Duodenal mucosa (tissue), 2 donors: ENCODE results near the gene MEI1.
A peak's percentile ranks its signal among the peaks of the same experiment; 100 is the strongest.

Experiments used
- H3K27ac ChIP-seq: one replicate; pipeline ENCODE4 v1.7.0; 2013; ENCODE audit warnings: low read depth, low read length
- H3K27me3 ChIP-seq, 2 donors: one replicate each; pipeline ENCODE4 v1.7.0; 2013; ENCODE audit warnings: low read length in 2 of 2, control low read depth in 1 of 2; ENCODE audit not compliant: insufficient read depth in 2 of 2, control insufficient read depth in 1 of 2
- H3K36me3 ChIP-seq, 2 donors: one replicate each; pipeline ENCODE4 v1.7.0; 2013; ENCODE audit warnings: low read length in 2 of 2, control low read depth in 1 of 2; ENCODE audit not compliant: insufficient read depth in 2 of 2, control insufficient read depth in 1 of 2
- H3K4me1 ChIP-seq, 2 donors: one replicate each; pipeline ENCODE4 v1.7.0; 2013; ENCODE audit warnings: low read length in 2 of 2, control low read depth in 1 of 2; ENCODE audit not compliant: insufficient read depth in 2 of 2, control insufficient read depth in 1 of 2
- H3K4me3 ChIP-seq, 2 donors: one replicate each; pipeline ENCODE4 v1.7.0; 2013; ENCODE audit warnings: low read length in 2 of 2, low read depth in 1 of 2
- H3K9ac ChIP-seq, 2 donors: one replicate each; pipeline ENCODE4 v1.7.0; 2013; ENCODE audit warnings: low read length in 2 of 2, low read depth in 1 of 2
- H3K9me3 ChIP-seq, 2 donors: one replicate each; pipeline ENCODE4 v1.7.0; 2013; ENCODE audit warnings: low read length in 2 of 2, control low read depth in 1 of 2; ENCODE audit not compliant: control insufficient read depth in 1 of 2

Gene MEI1

GRCh38 chr22:41800348-41801146 is 101.2 kb downstream of the MEI1 start, which contains the start of gene CCDC134:
TSS of gene CCDC134 (plus strand) at chr22:41800679. CDS start at chr22:41808891, 8,212 bp downstream.
- Histone ChIP-seq H3K9me3 (no peaks in the 10 kb centered on the region), H3K27me3 (no peaks in the 10 kb centered on the region), H3K36me3 (no peaks in the 10 kb centered on the region), H3K4me3 (peak within 1 kb of the TSS; percentile 78 to 91), H3K27ac (peak within 1 kb of the TSS; percentile 80), H3K4me1 (peaks cover 21 to 23% of the 10 kb centered on the region in 2 donors), H3K9ac (peak within 1 kb of the TSS; percentile 93 to 94)

- Histone ChIP-seq H3K27ac (no peak overlapping the region), H3K9me3 (no peaks in the 10 kb centered on the region), H3K27me3 (no peaks in the 10 kb centered on the region), H3K36me3 (no peaks in the 10 kb centered on the region), H3K9ac (peak overlapping the region; percentile 93 to 94), H3K4me3 (peak overlapping the region; percentile 78 to 91), H3K4me1 (peaks cover 21 to 23% of the 10 kb centered on the region in 2 donors)
Measured at GRCh38 chr22:41801147-41801819, 102.0 kb downstream of the MEI1 start.

DNA sequence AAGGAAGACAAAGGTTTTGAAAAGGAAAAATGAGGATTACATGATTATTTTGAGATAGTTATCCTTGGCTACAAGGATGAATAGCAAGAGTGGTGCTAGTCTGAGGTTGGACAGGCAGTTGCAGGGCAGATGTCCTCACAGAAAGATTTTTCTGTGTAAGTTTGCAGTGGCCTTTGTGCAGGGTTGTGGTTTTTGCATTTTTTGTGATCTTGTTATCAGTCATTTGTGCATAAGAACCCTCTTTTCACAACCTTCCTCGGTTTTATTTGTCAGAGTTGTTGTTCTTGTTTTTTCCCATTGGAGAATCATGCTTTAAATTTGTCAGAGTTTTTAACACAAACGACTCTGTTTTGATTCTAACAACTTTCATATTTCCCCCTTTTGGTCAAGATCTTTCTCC is 102.6 kb downstream of the MEI1 start:
- H3K4me1 ChIP-seq: peaks cover 21 to 23% of the 10 kb centered on the region in 2 donors
- no peaks in the 10 kb centered on the region for H3K9me3 ChIP-seq
- H3K4me3 ChIP-seq: peak overlapping the region; percentile 78 to 91
- no peaks in the 10 kb centered on the region for H3K27me3 ChIP-seq
- no peaks in the 10 kb centered on the region for H3K36me3 ChIP-seq
- no peak overlapping the region for H3K27ac ChIP-seq
- H3K9ac ChIP-seq: peak overlapping the region; percentile 93 to 94

- Histone ChIP-seq H3K27me3 (no peaks in the 10 kb centered on the region), H3K9ac (no peak overlapping the region), H3K36me3 (peaks cover 9 to 16% of the 10 kb centered on the region in 2 donors), H3K27ac (no peak overlapping the region), H3K9me3 (no peaks in the 10 kb centered on the region), H3K4me3 (no peak overlapping the region), H3K4me1 (peaks cover 12 to 15% of the 10 kb centered on the region in 2 donors)
Measured at GRCh38 chr22:41805639-41806038, 106.3 kb downstream of the MEI1 start.

- H3K27ac ChIP-seq: no peak overlapping the region
Measured at GRCh38 chr22:41808400-41808799, 109.1 kb downstream of the MEI1 start.

GRCh38 chr22:41810022-41810421 is 110.7 kb downstream of the MEI1 start:
- Histone ChIP-seq H3K4me3 (no peak overlapping the region), H3K36me3 (peaks cover 16 to 40% of the 10 kb centered on the region in 2 donors), H3K27ac (no peak overlapping the region), H3K9me3 (no peaks in the 10 kb centered on the region), H3K4me1 (no peaks in the 10 kb centered on the region), H3K27me3 (no peaks in the 10 kb centered on the region), H3K9ac (no peak overlapping the region)

More at GRCh38 chr22:41808400-41808799, 109.1 kb downstream of the MEI1 start:
- Histone ChIP-seq H3K36me3 (peaks cover 13 to 33% of the 10 kb centered on the region in 2 donors), H3K9ac (no peak overlapping the region), H3K4me3 (no peak overlapping the region), H3K27me3 (no peaks in the 10 kb centered on the region), H3K9me3 (no peaks in the 10 kb centered on the region), H3K4me1 (no peaks in the 10 kb centered on the region)

GRCh38 chr22:41812805-41813545 is 113.7 kb downstream of the MEI1 start:
- Histone ChIP-seq H3K9me3 (no peaks in the 10 kb centered on the region), H3K36me3 (peaks cover 21 to 47% of the 10 kb centered on the region in 2 donors), H3K27me3 (no peaks in the 10 kb centered on the region), H3K9ac (no peak overlapping the region), H3K4me3 (no peak overlapping the region), H3K27ac (no peak overlapping the region), H3K4me1 (no peaks in the 10 kb centered on the region)

GRCh38 chr22:41813726-41814410 is 114.6 kb downstream of the MEI1 start:
- no peaks in the 10 kb centered on the region for H3K27me3 ChIP-seq
- H3K36me3 ChIP-seq: peaks cover 19 to 47% of the 10 kb centered on the region in 2 donors
- H3K27ac ChIP-seq: no peak overlapping the region
- no peaks in the 10 kb centered on the region for H3K9me3 ChIP-seq
- H3K4me1 ChIP-seq: no peaks in the 10 kb centered on the region
- no peak overlapping the region for H3K9ac ChIP-seq
- no peak overlapping the region for H3K4me3 ChIP-seq

- Histone ChIP-seq H3K4me3 (no peak overlapping the region), H3K36me3 (peaks cover 12 to 44% of the 10 kb centered on the region in 2 donors), H3K27ac (no peak overlapping the region), H3K4me1 (no peaks in the 10 kb centered on the region), H3K9ac (no peak overlapping the region), H3K9me3 (no peaks in the 10 kb centered on the region), H3K27me3 (no peaks in the 10 kb centered on the region)
Measured at GRCh38 chr22:41815716-41816115, 116.4 kb downstream of the MEI1 start.
